GM13976 (cell line): Measurements from ENCODE around the gene ACTC1.

ENCODE experiments used
- DNase-seq: peaks from one replicate; pipeline ENCODE4 v3.0.0; 2012; ENCODE audit warnings: low spot score
- CTCF ChIP-seq: IDR thresholded peaks from 2 replicates; pipeline ENCODE4 v1.5.1; 2012; ENCODE audit warnings: borderline replicate concordance, mild to moderate bottlenecking; ENCODE audit not compliant: insufficient read depth; ENCODE audit errors: extremely low read depth, missing control alignments, control extremely low read depth
- in situ Hi-C: fragments of 300-500 bp; cut with MboI; formaldehyde crosslinking; loops from one replicate; pipeline ENCODE4 v1.12.0; 2022; ENCODE audit warnings: low sequenced_read_pairs, mixed read lengths, inconsistent platforms; ENCODE audit not compliant: unreplicated experiment

Gene ACTC1

GRCh38 chr15:34754171-34754601 lies 41.2 kb downstream of the ACTC1 start:
- in situ Hi-C loops = no loop called here
- no peak for DNase-seq
- no peak for TF ChIP-seq CTCF

- DNase-seq = no peak
- in situ Hi-C loops = no loop called here
- TF ChIP-seq CTCF = no peak
Measured at GRCh38 chr15:34753236-34753894, 42.0 kb downstream of the ACTC1 start.

GRCh38 chr15:34749691-34750090 lies 45.7 kb downstream of the ACTC1 start:
- in situ Hi-C loops = no loop called here
- DNase-seq = no peak
- no peak for TF ChIP-seq CTCF
